Measurements from ENCODE around the gene RTP4. TPM values are rescaled to one million over a fixed set of nuclear protein-coding genes. Genes with fewer than 3 reads are reported as not detected.

The RTP4 gene
- total and polyA plus RNA-seq, 2 of the 8 experiments (the other 6 are each of a cell fraction or from before 2014, with no cell fraction given), result not detected

DNA sequence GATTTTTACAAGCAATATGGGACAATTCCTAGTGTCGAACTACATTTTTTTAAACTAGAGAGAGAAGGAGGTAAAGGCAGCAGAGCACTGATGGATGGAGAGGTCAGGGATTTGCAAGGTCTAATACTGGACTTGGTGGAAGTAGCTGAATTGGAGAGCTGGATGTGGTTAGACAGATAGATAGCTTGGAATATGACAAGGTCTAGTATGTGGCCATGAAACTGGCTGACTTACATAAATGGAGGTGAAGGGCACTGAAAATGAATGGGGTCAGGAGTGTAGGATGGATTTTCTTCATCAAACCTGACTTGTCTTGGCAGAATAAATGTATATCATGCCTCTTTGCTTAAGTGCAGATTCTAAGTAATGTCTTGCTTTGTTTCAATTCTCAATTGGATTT is 10.1 kb upstream of the RTP4 start (continued):
- TF ChIP-seq ATF2 (IDR thresholded peaks at IDR 0.05; ENCODE audit: low read length), result no peak
- TF ChIP-seq, protein P1, sequence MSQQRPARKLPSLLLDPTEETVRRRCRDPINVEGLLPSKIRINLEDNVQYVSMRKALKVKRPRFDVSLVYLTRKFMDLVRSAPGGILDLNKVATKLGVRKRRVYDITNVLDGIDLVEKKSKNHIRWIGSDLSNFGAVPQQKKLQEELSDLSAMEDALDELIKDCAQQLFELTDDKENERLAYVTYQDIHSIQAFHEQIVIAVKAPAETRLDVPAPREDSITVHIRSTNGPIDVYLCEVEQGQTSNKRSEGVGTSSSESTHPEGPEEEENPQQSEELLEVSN (IDR thresholded peaks at IDR 0.05), result no peak
- no peak for TF ChIP-seq KDM4A (IDR thresholded peaks at IDR 0.05; ENCODE audit: low read depth, low read length, severe bottlenecking)
